Esophagus squamous epithelium (tissue), 5 donors: ENCODE measurements around the gene GSTM2. TPM values are rescaled to one million over a fixed set of nuclear protein-coding genes. Genes with fewer than 3 reads are reported as not detected.

Experiments used
- DNase-seq: peaks from one replicate; lab custom pipeline; 2025; lab: John Stamatoyannopoulos, UW
- H3K27ac ChIP-seq, 4 donors: fragments of 200-600 bp; sonication (generic); one replicate each; pipeline ENCODE4 v1.5.1; 2016 to 2019; ENCODE audit warnings: mild to moderate bottlenecking in 1 of 4
- H3K27me3 ChIP-seq, 4 donors: fragments of 200-600 bp; sonication (generic); 1 replicate in 3 of 4; 2 replicates in 1 of 4; pipeline versions ENCODE4 v1.5.1 to v1.6.0; 2017 to 2021; ENCODE audit warnings: antibody characterized with exemption in 1 of 4
- H3K36me3 ChIP-seq, 3 donors: fragments of 200-600 bp; sonication (generic); one replicate each; pipeline ENCODE4 v1.5.1; 2016 to 2019
- H3K4me1 ChIP-seq, 3 donors: fragments of 200-600 bp; sonication (generic); one replicate each; pipeline ENCODE4 v1.5.1; 2017 to 2019
- H3K4me3 ChIP-seq, 4 donors: fragments of 200-600 bp; sonication (generic); 1 replicate in 3 of 4; 2 replicates in 1 of 4; pipeline ENCODE4 v1.5.1; 2016 to 2019; ENCODE audit warnings: mild to moderate bottlenecking in 2 of 4, moderate library complexity in 1 of 4
- H3K9me3 ChIP-seq, 3 donors: fragments of 200-600 bp; sonication (generic); one replicate each; pipeline ENCODE4 v1.5.1; 2016 to 2019
- CTCF ChIP-seq, 6 experiments: fragments of 450-650 bp in 4 of 6; fragments of 200-600 bp in 2 of 6; sonication (generic) in 2 of 6; IDR thresholded peaks; one replicate each; pipeline ENCODE4 v1.5.1; 2016 to 2019; ENCODE audit warnings: antibody characterized with exemption in 6 of 6, mild to moderate bottlenecking in 4 of 6, moderate library complexity in 4 of 6
- POLR2A ChIP-seq, 4 donors: fragments of 450-650 bp; IDR thresholded peaks; one replicate each; pipeline ENCODE4 v1.6.1; 2017; ENCODE audit warnings: antibody characterized with exemption in 4 of 4, mild to moderate bottlenecking in 4 of 4, moderate library complexity in 3 of 4
- whole genome bisulfite sequencing, 2 donors: methylation state at CpG; one replicate each; pipeline ENCODE4 v1.1.5; 2018; 5-methylcytosine and 5-hydroxymethylcytosine counted together
- intact Hi-C: fragments of 100-400 bp; cut with DNase I; formaldehyde crosslinking; loops from one replicate; pipeline ENCODE4 v1.15.0; 2022
- total RNA-seq, 4 donors: library from RNA; depleted of rRNA; stranded (reverse); fragments of >200 nt; gene quantifications; one replicate each; pipeline ENCODE4 v1.1.0, GENCODE V29; 2016
- donor health status: DM: yes; HTN: yes; CAD: no.

The GSTM2 gene
- total RNA-seq, 4 donors from 2014 or later: 17.8 to 87.9 (median 46.2) TPM

- H3K27me3 ChIP-seq: no peaks in the 10 kb centered on the region
- no peak overlapping the region for H3K4me3 ChIP-seq
- peaks cover 8 to 26% (median 14%) of the 10 kb centered on the region in 3 donors for H3K36me3 ChIP-seq
- WGBS, 2 donors: 81 to 90% methylated on average over 6 of the region's 6 CpGs
- intact Hi-C loops: no loop called here
- H3K27ac ChIP-seq: no peak overlapping the region
- no peaks in the 10 kb centered on the region for H3K9me3 ChIP-seq
- peaks cover 0 to 45% (median 10%) of the 10 kb centered on the region in 3 donors for H3K4me1 ChIP-seq
- TF ChIP-seq POLR2A (IDR thresholded peaks at IDR 0.05): no peak
- no peak for TF ChIP-seq CTCF (IDR thresholded peaks at IDR 0.05)
- no peak for DNase-seq
Measured at GRCh38 chr1:109634292-109634691, 33.6 kb upstream of the GSTM2 start.

- Histone ChIP-seq H3K36me3 (peaks cover 7 to 18% (median 8%) of the 10 kb centered on the region in 3 donors), H3K9me3 (no peaks in the 10 kb centered on the region), H3K4me3 (no peak overlapping the region), H3K4me1 (peaks cover 0 to 46% (median 10%) of the 10 kb centered on the region in 3 donors), H3K27me3 (no peaks in the 10 kb centered on the region), H3K27ac (peak overlapping the region in 1 of 4 donors; percentile 18)
- no peak for TF ChIP-seq POLR2A (IDR thresholded peaks at IDR 0.05)
- WGBS, 2 donors: 54 to 58% methylated on average over 6 to 11 of the region's 13 CpGs
- no peak for DNase-seq
- intact Hi-C loops: loop anchor here (5.0 kb wide), 1 partner anchor 93 kb away; no protein-coding TSS in a partner anchor
Measured at GRCh38 chr1:109634771-109635750, 32.8 kb upstream of the GSTM2 start.

- no peak for DNase-seq
- TF ChIP-seq CTCF (IDR thresholded peaks at IDR 0.05) (no peak), POLR2A (IDR thresholded peaks at IDR 0.05) (no peak)
- 64 to 85% methylated on average over 2 of the region's 2 CpGs for WGBS, 2 donors
Measured at GRCh38 chr1:109635862-109636200, 32.0 kb upstream of the GSTM2 start.

GRCh38 chr1:109636201-109636952 is 31.5 kb upstream of the GSTM2 start:
- Histone ChIP-seq H3K27ac (no peak overlapping the region), H3K9me3 (no peaks in the 10 kb centered on the region), H3K4me3 (no peak overlapping the region), H3K36me3 (peaks cover 0 to 7% (median 0%) of the 10 kb centered on the region in 3 donors), H3K27me3 (no peaks in the 10 kb centered on the region), H3K4me1 (peaks cover 0 to 50% (median 10%) of the 10 kb centered on the region in 3 donors)
- intact Hi-C loops: loop anchor here (5.0 kb wide), 1 partner anchor 94 kb away; no protein-coding TSS in a partner anchor
- no peak for DNase-seq
- TF ChIP-seq CTCF (IDR thresholded peaks at IDR 0.05) (no peak), POLR2A (IDR thresholded peaks at IDR 0.05) (no peak)
- WGBS, 2 donors: 35 to 44% methylated on average over 7 to 8 of the region's 9 CpGs

More at GRCh38 chr1:109635862-109636200, 32.0 kb upstream of the GSTM2 start:
- Histone ChIP-seq H3K4me3 (no peak overlapping the region), H3K27me3 (no peaks in the 10 kb centered on the region), H3K9me3 (no peaks in the 10 kb centered on the region), H3K27ac (no peak overlapping the region), H3K4me1 (peaks cover 0 to 51% (median 10%) of the 10 kb centered on the region in 3 donors), H3K36me3 (peaks cover 5 to 12% (median 5%) of the 10 kb centered on the region in 3 donors)
- intact Hi-C loops: loop anchor here (5.0 kb wide), 1 partner anchor 94 kb away; no protein-coding TSS in a partner anchor

- Histone ChIP-seq H3K27ac (no peak overlapping the region), H3K4me3 (no peak overlapping the region), H3K36me3 (no peaks in the 10 kb centered on the region), H3K4me1 (peaks cover 0 to 40% (median 10%) of the 10 kb centered on the region in 3 donors), H3K27me3 (no peaks in the 10 kb centered on the region), H3K9me3 (no peaks in the 10 kb centered on the region)
- no peak for DNase-seq
- TF ChIP-seq CTCF (IDR thresholded peaks at IDR 0.05) (no peak), POLR2A (IDR thresholded peaks at IDR 0.05) (no peak)
- 89 to 94% methylated on average over 7 of the region's 7 CpGs for WGBS, 2 donors
- intact Hi-C loops: loop anchor here (5.0 kb wide), 1 partner anchor 95 kb away; no protein-coding TSS in a partner anchor
Measured at GRCh38 chr1:109637446-109637845, 30.4 kb upstream of the GSTM2 start.
